Activated CD4-positive, alpha-beta T cell treated with anti-CD3 and anti-CD28 coated beads, Interleukin-2, Interleukin-4, amounts not matched to agents 100 ng/mL and 50 ng/mL, durations not matched to agents 16 hours and 8 hours (primary cell): ENCODE data around the gene RBKS.

Experiments
- DNase-seq: peaks from one replicate; pipeline ENCODE4 v3.0.0-alpha.2; 2020; ENCODE audit warnings: low spot score

The RBKS gene

DNA sequence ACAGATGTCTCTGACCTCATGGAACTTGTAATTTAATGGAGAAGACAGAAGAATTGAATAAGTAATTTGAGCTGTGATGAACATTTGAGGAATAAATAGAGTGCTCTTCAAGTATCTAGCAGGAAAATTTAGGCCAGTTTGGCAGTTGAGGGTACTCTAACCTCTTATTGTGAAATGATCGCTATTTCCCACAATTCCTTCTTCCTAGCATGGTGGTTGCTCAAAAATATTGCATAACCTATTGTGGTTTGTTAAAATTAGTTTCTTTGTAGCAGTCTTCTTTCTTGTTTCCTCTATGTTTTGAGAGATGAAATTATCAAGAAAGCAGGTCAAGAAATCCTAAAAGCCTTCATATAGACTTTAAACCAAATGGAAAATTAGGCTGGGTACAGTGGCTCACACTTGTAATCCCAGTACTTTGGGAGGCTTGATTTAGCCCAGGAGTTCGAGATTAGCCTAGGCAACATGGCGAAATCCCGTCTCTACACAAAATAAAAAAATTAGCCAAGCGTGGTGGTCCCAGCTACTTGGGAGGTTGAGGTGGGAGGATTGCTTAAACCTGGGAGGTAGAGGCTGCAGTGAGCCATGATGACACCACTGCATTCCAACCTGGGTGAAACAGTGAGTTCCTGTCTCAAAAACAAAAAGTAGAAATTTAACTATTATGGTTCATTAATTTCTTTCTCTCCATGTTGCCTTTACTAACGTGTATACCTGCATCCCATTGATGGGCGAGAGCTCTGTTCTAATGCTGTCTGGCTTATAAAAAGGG lies 58.7 kb downstream of the RBKS start:
- DNase-seq, result no peak

DNA sequence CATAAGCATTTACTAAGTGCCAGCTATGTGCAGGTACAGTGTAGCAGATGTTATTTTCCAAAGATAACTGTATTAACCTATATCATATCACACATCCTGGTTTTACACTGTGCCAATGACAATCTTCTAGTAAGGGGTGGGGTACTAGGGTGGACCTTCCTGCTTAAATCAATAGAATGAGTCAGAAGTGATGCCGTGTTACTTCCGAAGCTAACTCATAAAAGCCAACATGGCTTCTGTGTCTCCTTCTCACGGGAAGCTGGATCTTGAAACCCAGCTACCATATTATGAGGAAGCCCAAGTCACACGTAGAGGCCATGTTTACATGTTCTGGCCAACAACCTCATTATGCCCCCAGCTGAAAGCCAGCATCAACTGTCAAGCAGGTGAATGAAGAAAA lies 59.5 kb downstream of the RBKS start:
- no peak for DNase-seq

DNA sequence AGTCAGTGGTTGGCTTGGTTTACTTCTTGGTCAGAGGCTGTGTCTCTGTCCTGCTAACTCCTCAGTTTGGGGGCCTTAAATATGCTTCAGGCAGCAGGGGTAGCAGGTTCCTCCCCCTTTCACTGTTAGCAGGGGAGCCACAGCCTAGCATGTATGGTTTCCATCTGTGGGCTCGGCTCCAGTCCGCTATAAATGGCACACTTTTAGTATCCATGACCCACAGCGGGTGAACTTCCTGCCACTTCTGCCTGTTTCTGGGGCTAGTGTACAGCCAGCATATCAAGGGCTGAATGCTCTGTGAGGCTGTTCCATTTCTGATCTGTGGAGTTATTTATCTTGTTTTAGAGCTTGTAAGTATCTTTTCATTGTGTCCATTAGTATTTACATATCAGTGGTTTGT lies 60.4 kb downstream of the RBKS start:
- no peak for DNase-seq

DNA sequence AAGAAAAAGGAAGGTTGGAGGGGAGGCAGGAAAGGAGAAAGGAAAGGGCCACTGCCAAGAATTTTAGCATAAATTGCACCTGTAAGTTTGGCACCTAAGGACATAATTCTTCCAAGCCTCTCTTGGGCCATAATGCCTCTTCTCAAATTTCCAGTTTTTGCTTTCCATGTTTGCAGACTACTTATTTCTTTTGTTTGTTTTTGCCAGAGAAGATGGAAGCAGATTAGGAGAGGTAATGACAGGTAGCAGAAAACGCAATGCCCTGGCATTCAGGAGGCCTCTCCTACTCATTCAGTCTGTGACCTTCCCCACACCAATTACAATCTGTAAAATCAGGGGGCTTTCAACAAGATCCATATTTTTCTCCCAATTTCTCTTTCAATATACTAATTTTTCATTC lies 61.9 kb downstream of the RBKS start:
- no peak for DNase-seq

DNA sequence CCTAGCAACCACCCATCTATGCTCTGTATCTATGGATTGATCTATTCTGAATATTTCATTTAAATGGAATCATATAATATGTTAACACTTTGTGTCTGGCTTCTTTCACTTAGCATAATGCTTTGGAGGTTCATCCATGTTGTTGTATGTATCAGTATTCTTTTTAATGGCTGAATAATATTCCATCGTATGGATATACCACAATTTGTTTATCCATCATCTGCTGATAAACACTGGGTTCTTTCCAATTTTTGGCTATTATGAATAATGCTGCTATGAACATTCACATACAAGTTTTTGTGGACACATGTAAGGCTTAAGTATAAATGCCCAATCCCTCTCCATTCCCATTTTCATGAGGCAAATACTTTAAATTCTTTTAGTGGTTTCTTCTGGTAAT lies 65.8 kb downstream of the RBKS start:
- DNase-seq, result no peak

DNA sequence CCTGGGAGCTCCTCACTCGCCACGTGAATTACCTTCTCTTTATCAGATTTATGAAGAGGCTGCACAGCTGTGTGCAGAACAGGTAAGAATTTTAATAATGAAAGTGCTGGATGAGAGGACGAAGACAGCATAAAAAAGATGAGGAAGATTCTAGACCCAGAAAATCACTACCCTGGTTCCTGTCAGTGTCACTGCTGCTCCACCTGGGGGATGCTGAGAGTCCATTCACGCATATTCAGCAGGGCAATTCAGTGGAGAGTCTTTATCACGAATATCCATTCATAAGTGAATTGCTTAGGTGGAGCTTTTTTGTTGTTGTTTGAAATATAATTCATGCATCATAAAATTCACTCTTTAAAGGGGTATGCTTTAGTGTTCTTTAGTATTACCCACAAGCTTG lies 66.6 kb downstream of the RBKS start:
- DNase-seq, result no peak

DNA sequence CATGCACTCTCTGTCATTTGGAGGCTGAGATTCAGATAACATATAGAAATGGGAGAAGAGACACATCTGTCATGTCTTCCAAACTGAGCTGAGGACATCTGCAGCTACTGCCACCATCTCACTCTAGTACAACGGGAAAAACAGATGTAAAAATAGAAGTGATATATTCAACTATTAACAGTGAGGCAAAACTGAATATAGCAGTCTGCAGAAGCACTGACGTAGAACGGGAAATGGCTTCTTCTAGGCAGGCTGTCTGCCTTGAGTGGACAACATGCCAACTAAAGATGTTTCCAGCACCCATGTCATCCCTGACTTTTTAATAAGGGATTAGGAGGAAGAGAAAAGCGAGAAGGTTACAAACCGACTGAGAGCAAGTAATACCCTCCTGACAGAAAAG lies 67.1 kb downstream of the RBKS start:
- DNase-seq, result no peak

DNA sequence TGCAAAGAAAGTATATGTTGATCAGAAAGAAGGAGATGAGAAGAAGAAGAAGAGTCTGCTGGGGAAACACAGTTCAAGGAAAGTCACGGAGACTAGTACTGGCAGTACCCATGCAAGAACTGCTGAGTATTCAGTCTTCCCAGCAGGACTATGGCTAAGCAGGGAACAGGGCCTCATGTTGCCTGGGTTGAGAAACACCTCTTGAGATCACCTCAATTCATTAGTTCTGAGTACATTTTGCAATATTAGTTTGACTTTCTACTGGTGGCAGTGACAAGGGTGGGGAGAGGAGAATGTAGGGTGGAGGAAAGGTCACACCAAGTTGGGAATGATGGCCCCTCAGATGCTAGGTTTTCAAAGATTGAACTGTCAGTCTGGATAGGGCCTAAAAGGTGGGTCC lies 68.1 kb downstream of the RBKS start:
- DNase-seq, result no peak

DNA sequence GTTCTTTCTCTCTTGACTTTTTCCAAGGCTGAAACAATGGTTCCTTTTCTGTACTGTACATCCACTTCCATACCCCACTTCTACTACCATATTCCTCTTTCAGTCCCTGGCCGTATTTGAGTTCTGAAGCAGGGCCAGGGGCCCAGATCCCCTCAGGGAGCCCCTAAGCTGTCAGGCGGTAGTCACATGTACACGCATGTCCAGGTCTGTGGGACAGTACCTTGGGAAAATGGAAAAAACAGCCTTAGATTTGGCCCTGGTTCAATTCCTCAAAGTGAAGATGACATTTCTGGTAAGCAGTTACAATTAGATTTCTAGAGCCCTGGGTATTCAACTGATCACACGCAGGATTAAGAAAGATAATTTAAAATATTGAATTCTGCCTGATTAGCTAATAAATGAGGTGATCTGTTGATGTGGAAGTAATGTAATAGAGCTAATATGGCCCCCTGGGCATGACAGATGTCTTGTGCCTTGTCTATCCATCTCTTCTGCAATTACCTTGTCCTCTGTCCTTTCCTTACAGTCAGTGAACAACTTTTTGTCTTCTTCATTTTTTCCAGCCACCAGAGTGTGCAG lies 74.2 kb downstream of the RBKS start:
- DNase-seq, result no peak

DNA sequence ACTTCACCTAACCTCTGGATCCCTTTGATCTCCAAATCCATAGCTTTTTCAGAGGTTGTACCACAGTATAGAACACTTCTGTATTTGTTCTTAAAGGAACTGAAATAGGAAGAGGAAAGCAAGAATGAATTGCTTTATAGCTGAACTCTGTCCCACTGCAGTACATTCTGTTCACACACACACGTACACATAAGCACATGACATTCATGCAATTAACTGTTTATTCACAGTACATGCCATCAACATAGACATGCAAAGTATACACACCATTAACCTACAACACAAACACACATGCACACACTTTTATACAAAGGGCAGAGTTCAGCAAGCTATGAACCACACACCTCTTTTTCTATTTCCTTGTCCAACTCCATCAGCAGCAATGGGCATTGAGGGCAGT lies 75.4 kb downstream of the RBKS start:
- DNase-seq, result no peak

DNA sequence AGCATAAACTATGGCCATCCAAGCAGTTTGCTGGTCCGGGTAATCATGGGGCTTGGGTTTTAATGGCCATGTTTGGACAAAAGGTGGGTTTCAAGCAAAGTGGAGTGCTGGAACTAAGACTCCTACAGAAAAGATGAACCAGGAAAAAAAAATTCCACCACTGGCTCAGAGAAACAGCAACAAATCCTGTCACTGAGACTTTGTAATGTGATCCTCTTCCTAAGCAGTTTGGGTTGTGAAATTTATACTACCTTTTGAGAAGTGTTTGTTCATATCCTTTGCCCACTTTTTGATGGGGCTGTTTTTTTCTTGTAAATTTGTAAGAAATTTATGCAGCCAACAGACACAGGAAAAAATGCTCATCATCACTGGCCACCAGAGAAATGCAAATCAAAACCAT lies 78.4 kb downstream of the RBKS start:
- no peak for DNase-seq

DNA sequence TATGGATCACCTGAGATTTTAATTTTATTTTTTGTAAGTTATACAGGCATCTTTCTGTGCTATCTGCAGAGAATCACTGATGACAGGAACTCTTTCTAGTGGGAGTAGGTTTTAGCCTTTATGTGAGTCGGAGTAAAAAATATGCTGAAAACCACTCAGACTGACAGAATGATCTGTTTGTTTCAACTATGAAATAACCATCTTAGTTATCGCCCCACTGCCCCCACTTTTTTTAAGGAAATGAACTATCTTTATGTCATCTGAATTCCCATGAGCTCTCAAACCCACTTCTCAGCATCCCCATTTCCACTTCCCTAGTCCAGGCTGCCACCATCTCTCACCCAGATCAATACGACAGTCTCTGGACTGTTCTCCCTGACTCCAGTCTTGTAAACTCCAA lies 79.7 kb downstream of the RBKS start:
- DNase-seq, result no peak

DNA sequence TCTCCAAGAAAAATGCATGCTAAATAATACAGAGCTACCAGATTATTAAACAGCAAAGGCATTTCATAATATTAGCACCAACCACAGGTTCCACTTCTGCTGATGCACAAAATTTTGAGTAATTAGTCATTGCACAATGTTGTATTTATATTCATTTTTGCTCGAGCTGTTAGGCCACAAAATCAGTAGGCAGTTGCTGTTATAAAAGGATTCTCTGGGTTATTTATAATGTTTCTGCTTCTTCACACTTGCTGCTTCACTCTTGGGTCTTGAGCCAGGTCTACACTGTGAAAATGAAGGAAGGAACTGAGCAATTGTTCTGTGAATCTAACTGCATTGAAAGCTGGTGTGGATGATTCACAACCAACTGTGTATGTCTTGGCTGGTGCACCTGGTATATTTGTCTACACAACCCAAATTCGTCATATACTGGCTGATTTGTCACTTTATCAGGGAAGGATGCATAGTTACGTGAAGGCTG lies 80.4 kb downstream of the RBKS start:
- DNase-seq, result no peak

DNA sequence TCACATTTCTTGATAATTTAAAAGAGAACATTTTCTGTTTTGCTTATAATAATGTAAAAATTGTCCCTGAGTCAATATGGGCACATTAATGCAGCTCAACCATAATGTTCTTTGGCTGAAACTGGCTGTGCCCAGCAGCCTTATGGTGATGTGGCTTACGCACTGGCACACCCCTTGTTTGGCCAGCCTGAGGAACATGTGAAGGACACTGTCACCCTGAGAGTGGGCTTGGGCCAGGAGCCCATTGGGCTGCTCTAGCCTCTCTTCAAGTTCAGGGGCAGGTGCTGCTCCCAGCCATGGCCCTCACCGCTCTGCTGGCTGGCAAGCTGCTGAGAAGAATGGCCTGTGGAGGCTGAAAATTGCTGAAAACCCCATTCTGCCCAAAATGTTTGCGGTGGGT lies 81.2 kb downstream of the RBKS start:
- DNase-seq, result no peak

DNA sequence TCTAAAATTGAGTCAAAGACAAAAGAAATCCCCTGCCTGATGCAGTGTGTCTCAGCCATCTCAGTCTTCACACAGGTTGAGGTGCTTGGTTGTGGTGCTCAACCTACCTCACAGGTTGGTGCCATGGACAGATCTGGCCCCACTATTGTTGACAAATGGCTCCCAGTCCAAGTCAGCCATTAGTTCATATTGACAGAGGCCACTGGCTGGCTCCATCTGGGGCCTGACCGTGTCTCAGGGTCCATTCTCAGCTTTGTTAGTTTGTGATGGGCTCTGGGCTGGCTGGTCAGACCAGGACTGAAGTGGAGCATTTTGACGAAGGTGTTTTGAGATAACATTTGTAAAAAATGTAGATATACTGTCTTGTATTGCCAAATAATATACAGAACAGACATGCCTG lies 81.8 kb downstream of the RBKS start:
- no peak for DNase-seq

DNA sequence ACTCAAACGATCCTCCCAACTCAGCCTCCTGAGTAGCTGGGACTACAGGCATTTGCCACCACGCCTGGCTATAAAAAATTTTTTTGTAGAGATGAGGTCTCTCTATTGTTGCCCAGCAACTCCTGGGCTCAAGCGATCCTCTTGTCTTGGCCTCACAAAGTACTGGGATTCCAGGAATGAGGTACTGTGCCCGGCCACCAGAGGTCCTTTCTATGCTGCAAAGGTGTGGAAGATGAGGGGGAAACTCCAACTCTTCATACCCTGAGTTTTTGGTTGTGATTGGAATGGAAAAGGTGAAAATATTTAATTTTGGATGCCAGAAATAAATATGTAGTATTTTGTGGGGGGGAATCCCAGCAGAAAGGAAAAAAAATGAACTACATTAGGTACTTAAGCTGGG lies 82.7 kb downstream of the RBKS start:
- DNase-seq, result no peak

DNA sequence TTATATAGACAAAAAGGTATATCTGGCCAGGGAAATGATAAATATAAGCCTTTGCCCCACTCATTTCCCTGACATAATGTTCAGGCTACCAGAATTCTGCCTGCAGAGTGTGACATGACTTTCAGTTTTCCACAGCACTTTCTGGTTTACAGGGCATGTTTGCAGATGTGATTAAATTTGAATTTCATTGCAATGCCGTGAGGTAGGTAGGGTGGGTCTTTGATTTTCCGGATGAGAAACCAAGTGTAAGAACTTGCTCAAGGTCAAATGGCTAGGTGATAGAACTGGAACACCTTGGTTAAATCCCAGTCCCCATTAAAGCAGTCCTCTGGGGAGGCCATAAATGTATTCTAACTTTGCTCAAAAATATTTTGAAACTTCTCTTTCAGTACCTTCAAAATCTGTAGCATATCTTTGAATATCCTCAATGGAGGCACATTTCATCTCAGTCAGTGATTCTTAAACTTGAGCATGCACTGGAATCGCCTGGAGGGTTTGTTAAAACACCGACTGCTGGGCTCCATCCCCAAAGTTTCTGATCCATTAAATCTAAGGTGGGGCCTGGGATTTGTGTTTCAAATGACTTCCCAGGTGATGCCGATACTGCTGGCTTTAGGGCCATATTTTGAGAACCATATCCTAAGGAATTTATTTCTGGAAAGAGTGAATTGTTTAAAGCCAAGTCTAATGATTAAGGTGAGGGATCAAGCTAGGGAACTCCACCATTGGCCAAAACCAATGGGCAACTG lies 83.7 kb downstream of the RBKS start:
- no peak for DNase-seq

DNA sequence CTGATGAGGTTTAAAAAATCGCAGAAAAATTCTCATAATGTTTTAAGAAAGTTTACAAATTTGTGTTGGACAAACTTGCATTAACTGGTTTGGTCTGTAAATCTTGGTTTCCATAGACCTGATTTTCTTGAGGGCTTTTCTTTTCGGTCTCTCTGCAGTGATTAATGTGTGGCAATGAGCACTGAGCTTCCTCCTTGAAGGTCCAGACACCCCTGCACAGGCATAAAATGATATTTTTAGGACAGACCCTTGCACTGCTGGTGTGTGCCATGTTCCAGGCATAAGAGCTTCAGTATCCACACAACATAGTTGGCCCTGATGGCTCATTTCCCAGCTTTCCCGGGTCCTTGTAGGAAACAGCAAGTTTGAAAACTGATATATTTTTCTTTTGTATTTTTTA lies 85.0 kb downstream of the RBKS start:
- DNase-seq, result no peak

DNA sequence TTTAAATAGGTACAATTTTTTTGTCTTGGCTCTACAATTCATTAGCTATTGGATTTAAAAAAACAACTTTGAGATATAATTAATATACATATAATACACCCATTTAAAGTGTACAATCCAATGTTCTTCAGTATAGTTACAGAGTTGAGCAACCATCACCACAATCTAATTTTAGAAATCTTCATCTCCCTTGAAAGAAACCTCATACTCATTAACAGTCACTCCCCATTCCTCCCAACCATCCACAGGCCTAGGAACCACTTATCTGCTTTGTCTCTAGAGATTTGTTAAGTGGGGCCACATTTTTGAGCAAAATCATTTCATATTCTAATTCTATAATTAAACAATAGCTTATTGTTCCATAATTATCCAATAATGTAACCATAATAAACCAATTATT lies 86.0 kb downstream of the RBKS start:
- DNase-seq, result no peak

DNA sequence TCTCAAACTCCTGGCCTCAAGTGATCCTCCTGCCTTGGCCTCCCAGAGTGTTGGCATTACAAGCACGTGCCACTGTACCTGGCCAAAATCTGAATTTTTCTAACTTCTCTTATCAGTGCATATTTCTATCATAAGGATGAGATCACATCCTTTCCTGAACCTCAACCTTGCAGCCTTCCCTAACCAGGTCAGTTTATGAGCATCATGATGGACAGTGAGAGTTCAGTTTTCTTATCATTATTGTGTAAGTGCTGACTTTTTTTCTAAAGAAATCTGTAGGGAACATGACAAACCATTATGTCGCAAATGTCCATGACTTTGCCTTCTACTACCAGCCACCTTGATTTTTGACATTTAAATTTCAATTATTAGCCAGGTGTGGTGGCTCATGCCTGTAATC lies 87.1 kb downstream of the RBKS start:
- no peak for DNase-seq

DNA sequence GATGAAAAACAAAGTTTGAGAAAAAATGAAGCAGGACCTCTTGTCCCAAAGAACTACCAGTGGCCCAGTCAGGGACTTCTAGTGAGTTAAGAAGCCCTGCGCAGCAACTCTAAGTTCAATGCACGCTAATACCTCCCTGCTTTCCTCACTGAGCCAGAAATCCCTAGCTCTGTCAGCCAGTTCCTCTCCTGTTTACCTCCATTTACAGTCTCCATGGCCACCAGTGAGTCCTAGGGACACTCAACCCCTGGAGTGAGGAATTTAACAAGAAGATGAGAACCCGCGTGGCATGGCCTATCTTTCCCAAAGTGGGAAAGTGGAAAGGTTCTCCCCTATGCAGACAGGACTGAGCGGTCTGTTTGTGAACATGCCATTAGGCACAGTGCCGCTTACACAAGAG lies 87.6 kb downstream of the RBKS start:
- no peak for DNase-seq

DNA sequence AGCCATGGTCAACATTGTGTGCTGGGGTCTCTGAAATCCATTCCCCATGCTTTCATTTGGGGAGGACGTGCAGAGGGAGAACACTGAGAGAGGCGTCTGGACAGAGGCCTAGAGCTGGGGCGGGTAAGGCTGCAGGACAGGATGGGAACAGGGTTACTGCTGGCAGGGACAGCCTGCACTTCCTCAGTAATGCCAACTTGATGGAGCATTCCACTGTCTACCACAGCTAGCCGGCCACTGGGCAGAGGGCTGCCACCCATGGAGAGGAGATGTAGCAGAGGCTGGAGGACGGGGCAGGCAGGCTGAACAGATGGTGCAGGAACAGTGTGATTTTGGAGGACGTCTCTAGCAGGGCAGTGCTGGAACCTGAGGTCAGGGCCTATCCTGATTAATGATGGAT lies 89.3 kb downstream of the RBKS start:
- DNase-seq, result no peak

DNA sequence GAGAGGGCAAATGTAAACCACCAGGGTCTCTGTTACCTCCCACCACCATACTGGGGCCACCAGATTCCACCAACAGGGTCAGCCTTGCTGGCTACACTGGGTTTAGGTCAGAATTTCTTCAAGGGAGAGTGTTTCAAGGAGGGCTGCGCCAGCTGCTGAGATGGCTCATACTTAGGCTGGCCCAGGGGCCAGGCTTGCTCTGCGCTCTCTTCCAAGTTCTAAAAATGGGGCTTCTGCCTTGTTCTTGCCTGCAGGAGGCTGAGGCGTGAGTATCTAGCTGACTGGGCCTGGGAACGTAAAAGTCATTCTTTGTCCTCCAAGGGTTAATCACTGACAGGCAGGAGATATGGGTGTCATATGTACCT lies 90.6 kb downstream of the RBKS start:
- DNase-seq, result no peak
